Endodermal cell (in vitro differentiated cells): ENCODE measurements around the gene SLC28A1. TPM values are rescaled to one million over a fixed set of nuclear protein-coding genes. Genes with fewer than 3 reads are reported as not detected.
A peak's percentile ranks its signal among the peaks of the same experiment; 100 is the strongest.

Experiments
- DNase-seq: peaks from one replicate; pipeline ENCODE4 v3.0.0-alpha.2; 2017
- H3K27ac ChIP-seq: 2 replicates; pipeline ENCODE4 v1.5.1; 2013; ENCODE audit warnings: mild to moderate bottlenecking, low read depth, low read length, moderate library complexity
- H3K27me3 ChIP-seq: 2 replicates; pipeline ENCODE4 v1.6.1; 2013; ENCODE audit warnings: mild to moderate bottlenecking, low read length, moderate library complexity; ENCODE audit not compliant: insufficient read depth, control insufficient read depth, poor library complexity, severe bottlenecking
- H3K36me3 ChIP-seq: 2 replicates; pipeline ENCODE4 v1.7.0; 2013; ENCODE audit warnings: mild to moderate bottlenecking, low read length, moderate library complexity; ENCODE audit not compliant: control insufficient read depth, insufficient read depth
- H3K4me1 ChIP-seq: one replicate; pipeline ENCODE4 v1.7.0; 2013; ENCODE audit warnings: low read length; ENCODE audit not compliant: control insufficient read depth, insufficient read depth
- H3K4me3 ChIP-seq: 2 replicates; pipeline ENCODE4 v1.5.1; 2013; ENCODE audit warnings: mild to moderate bottlenecking, low read length, moderate library complexity
- H3K9ac ChIP-seq: 2 replicates; pipeline ENCODE4 v1.6.1; 2013; ENCODE audit warnings: mild to moderate bottlenecking, low read length, moderate library complexity; ENCODE audit not compliant: poor library complexity, severe bottlenecking; ENCODE audit errors: extremely low read depth
- H3K9me3 ChIP-seq: 2 replicates; pipeline ENCODE4 v1.6.1; 2013; ENCODE audit warnings: mild to moderate bottlenecking, low read length, moderate library complexity; ENCODE audit not compliant: control insufficient read depth
- H3K27ac Mint-ChIP-seq: 2 replicates; pipeline ENCODE4 v1.8.0; 2020; ENCODE audit warnings: mixed read lengths
- H3K27me3 Mint-ChIP-seq: 2 replicates; pipeline ENCODE4 v1.8.0; 2021; ENCODE audit warnings: mild to moderate bottlenecking, mixed read lengths; ENCODE audit not compliant: insufficient read depth
- H3K36me3 Mint-ChIP-seq: 2 replicates; pipeline ENCODE4 v1.8.0; 2020; ENCODE audit warnings: low read depth, mixed read lengths
- H3K4me1 Mint-ChIP-seq: 2 replicates; pipeline ENCODE4 v1.8.0; 2020; ENCODE audit warnings: mixed read lengths
- H3K4me3 Mint-ChIP-seq: 2 replicates; pipeline ENCODE4 v1.8.0; 2020; ENCODE audit warnings: mild to moderate bottlenecking, moderate library complexity, mixed read lengths
- H3K9me3 Mint-ChIP-seq: 2 replicates; pipeline ENCODE4 v1.8.0; 2020; ENCODE audit warnings: mild to moderate bottlenecking, mixed read lengths
- CTCF ChIP-seq: fragments of 200-600 bp; sonication (generic); conservative IDR thresholded peaks from 2 replicates; pipeline ENCODE4 v1.5.0; 2021; ENCODE audit warnings: antibody characterized with exemption, mild to moderate bottlenecking
- WGBS, 2 experiments: methylation state at CpG; one replicate each; pipeline versions ENCODE4 v1.1.5 to v1.1.7; 2013; ENCODE audit warnings: missing lambda C conversion rate in 2 of 2, mixed read lengths in 1 of 2; ENCODE audit not compliant: insufficient coverage in 1 of 2, insufficient read length in 1 of 2; 5-methylcytosine and 5-hydroxymethylcytosine counted together
- total RNA-seq, 2 donors: library from RNA; stranded (reverse); fragmentation: NEBNext Ultra II Directional in 1 of 2; extraction: Animal tissue kit (Norgen Biotek cat#: 25700) in 1 of 2; gene quantifications; 2 replicates in 1 of 2; 3 replicates in 1 of 2; pipeline ENCODE4 v1.2.1, GENCODE V29; 2021

Gene SLC28A1
- total RNA-seq, 2 donors from 2014 or later: not detected

GRCh38 chr15:84852212-84852611 lies 32.2 kb upstream of the SLC28A1 start:
- no peak for DNase-seq
- Mint-ChIP-seq H3K4me1 (peaks cover 8% of the 10 kb centered on the region), H3K4me3 (no peak overlapping the region), H3K9me3 (peaks cover 1% of the 10 kb centered on the region), H3K27ac (no peak overlapping the region), H3K36me3 (peaks cover 53% of the 10 kb centered on the region), H3K27me3 (no peaks in the 10 kb centered on the region)
- Histone ChIP-seq H3K9me3 (no peaks in the 10 kb centered on the region), H3K4me1 (no peaks in the 10 kb centered on the region), H3K36me3 (peaks cover 81% of the 10 kb centered on the region), H3K27ac (no peak overlapping the region), H3K9ac (no peak overlapping the region), H3K27me3 (no peaks in the 10 kb centered on the region), H3K4me3 (no peak overlapping the region)
- no peak for TF ChIP-seq CTCF
- 93 to 98% methylated on average over 4 to 5 of the region's 5 CpGs for WGBS, 2 experiments

DNA sequence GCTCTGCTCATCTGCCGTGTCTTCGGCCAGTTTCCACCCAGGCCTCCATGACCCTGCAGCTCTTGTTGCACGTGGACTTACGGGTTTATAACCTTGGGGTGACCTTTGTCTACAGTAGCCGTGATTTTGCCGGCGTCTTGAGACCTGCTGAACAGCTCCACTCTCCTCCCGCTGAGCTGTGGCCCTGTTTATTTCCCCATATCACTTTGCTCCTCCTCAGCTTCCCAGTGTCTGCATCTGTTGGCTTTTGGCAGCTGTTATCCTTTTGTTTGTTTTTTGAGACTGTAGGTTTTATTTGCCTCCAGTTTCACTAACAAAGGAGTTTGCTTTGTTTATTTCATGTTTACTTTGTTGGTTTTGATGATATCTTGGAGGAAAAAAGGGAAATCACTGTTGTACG lies 29.3 kb upstream of the SLC28A1 start:
- TF ChIP-seq CTCF: no peak
- Mint-ChIP-seq H3K9me3 (no peaks in the 10 kb centered on the region), H3K27me3 (no peaks in the 10 kb centered on the region), H3K36me3 (peaks cover 53% of the 10 kb centered on the region), H3K4me3 (no peak overlapping the region), H3K27ac (peak overlapping the region; percentile 4), H3K4me1 (peaks cover 8% of the 10 kb centered on the region)
- no peak overlapping the region for H3K9ac ChIP-seq
- peaks cover 90% of the 10 kb centered on the region for H3K36me3 ChIP-seq
- 93 to 97% methylated on average over 8 to 9 of the region's 9 CpGs for WGBS, 2 experiments
- no peak overlapping the region for H3K4me3 ChIP-seq
- no peaks in the 10 kb centered on the region for H3K27me3 ChIP-seq
- DNase-seq: peak; percentile 30
- no peaks in the 10 kb centered on the region for H3K4me1 ChIP-seq
- H3K27ac ChIP-seq: no peak overlapping the region
- H3K9me3 ChIP-seq: no peaks in the 10 kb centered on the region

GRCh38 chr15:84855765-84856164 lies 28.7 kb upstream of the SLC28A1 start:
- peaks cover 55% of the 10 kb centered on the region for H3K36me3 Mint-ChIP-seq
- Histone ChIP-seq H3K4me1 (no peaks in the 10 kb centered on the region), H3K27me3 (no peaks in the 10 kb centered on the region), H3K9ac (no peak overlapping the region), H3K4me3 (no peak overlapping the region), H3K9me3 (no peaks in the 10 kb centered on the region), H3K36me3 (peaks cover 92% of the 10 kb centered on the region), H3K27ac (no peak overlapping the region)
- peak; percentile 13 for DNase-seq
- peak overlapping the region; percentile 9 for H3K27ac Mint-ChIP-seq
- TF ChIP-seq CTCF: no peak
- H3K27me3 Mint-ChIP-seq: no peaks in the 10 kb centered on the region
- peaks cover 8% of the 10 kb centered on the region for H3K4me1 Mint-ChIP-seq
- H3K9me3 Mint-ChIP-seq: no peaks in the 10 kb centered on the region
- no peak overlapping the region for H3K4me3 Mint-ChIP-seq
